K562 (cell line): ENCODE results near the gene PIK3R1. TPM values are rescaled to one million over a fixed set of nuclear protein-coding genes. Genes with fewer than 3 reads are reported as not detected.

Experiments
- CHD4 ChIP-seq: fragments of 200-600 bp; sonication (generic); IDR thresholded peaks from 3 replicates; pipeline ENCODE4 v1.6.1; 2012; ENCODE audit warnings: low read depth, mild to moderate bottlenecking, mixed read lengths, low read length, inconsistent platforms; ENCODE audit not compliant: insufficient read depth, insufficient replicate concordance, poor library complexity, severe bottlenecking
- CUX1 ChIP-seq: fragments of 200-800 bp; sonication (Bioruptor generic); IDR thresholded peaks from 2 replicates; pipeline ENCODE4 v1.6.1; 2016; ENCODE audit warnings: missing genetic modification characterization, missing compliant biosample characterization
- JUND ChIP-seq, 2 experiments: IDR thresholded peaks; 2 replicates in 1 of 2; 3 replicates in 1 of 2; pipeline ENCODE4 v1.6.1; 2011; ENCODE audit warnings: borderline replicate concordance in 2 of 2, low read depth in 2 of 2, low read length in 2 of 2, improper control_type of control experiment in 1 of 2, missing biosample characterization in 1 of 2, missing genetic modification characterization in 1 of 2, missing genetic modification reagents in 1 of 2
- KLF13 ChIP-seq: fragments of 450-650 bp; IDR thresholded peaks from 2 replicates; pipeline ENCODE4 v1.6.1; 2016; ENCODE audit warnings: missing genetic modification characterization, low read depth, mild to moderate bottlenecking, missing compliant biosample characterization, moderate library complexity, borderline replicate concordance
- L3MBTL2 ChIP-seq: fragments of 450-650 bp; IDR thresholded peaks from 2 replicates; pipeline ENCODE4 v1.6.1; 2016; ENCODE audit warnings: mild to moderate bottlenecking, moderate library complexity
- NKRF ChIP-seq: fragments of 450-650 bp; IDR thresholded peaks from 2 replicates; pipeline ENCODE4 v1.6.1; 2016; ENCODE audit warnings: borderline replicate concordance
- SNIP1 ChIP-seq: fragments of 450-650 bp; IDR thresholded peaks from 2 replicates; pipeline ENCODE4 v1.7.1; 2017; ENCODE audit warnings: low read depth, mild to moderate bottlenecking
- SRSF3 ChIP-seq: fragments of 200-400 bp; formaldehyde crosslinking; IDR thresholded peaks from 2 replicates; pipeline ENCODE4 v1.6.1; 2016; ENCODE audit warnings: mild to moderate bottlenecking, low read length, moderate library complexity; ENCODE audit not compliant: insufficient read depth
- THAP12 ChIP-seq: fragments of 250-450 bp; sonication (Bioruptor Pico); IDR thresholded peaks from 2 replicates; pipeline ENCODE4 v1.9.0; 2021; ENCODE audit warnings: mild to moderate bottlenecking, inconsistent platforms
- ZKSCAN8 ChIP-seq: fragments of 200-800 bp; sonication (Bioruptor generic); IDR thresholded peaks from 2 replicates; pipeline ENCODE4 v1.6.1; 2016; ENCODE audit warnings: missing genetic modification characterization, missing compliant biosample characterization
- polyA plus RNA-seq, 8 experiments: library from polyadenylated mRNA; depleted of rRNA in 4 of 8; stranded (reverse) in 5 of 8; unstranded in 3 of 8; fragments of >200 nt; fragmentation: Nextera tagmentation in 2 of 8; fragmentation: Illumina TruSeq in 1 of 8; extraction: Ambion mirVana in 2 of 8; extraction: Trizol in 1 of 8; gene quantifications; 2 replicates each; pipeline versions ENCODE4 v1.2.1 to v1.2.3, GENCODE V29; 2011 to 2014; ENCODE audit warnings: inconsistent platforms in 1 of 8, missing spikeins in 1 of 8
- total RNA-seq, 7 experiments: library from RNA; depleted of rRNA in 6 of 7; stranded (reverse); fragments of >200 nt in 6 of 7; fragmentation: Illumina TruSeq in 2 of 7; extraction: Trizol in 2 of 7; gene quantifications; 2 replicates each; pipeline versions ENCODE4 v1.2.1 to v1.2.3, GENCODE V29; 2011 to 2021; ENCODE audit warnings: low replicate concordance in 1 of 7
- TF ChIP-seq, protein P1 (sequence below), 2 experiments: IDR thresholded peaks; 2 replicates each; pipeline ENCODE4 v1.6.1; 2012; ENCODE audit warnings: improper control_type of control experiment in 2 of 2, low read depth in 2 of 2, low read length in 2 of 2, borderline replicate concordance in 1 of 2

PIK3R1 gene
- total and polyA plus RNA-seq, 9 of the 15 experiments (the other 6 are each of a cell fraction or from before 2014, with no cell fraction given) = 1.1 to 9.7 (median 4.8) TPM

GRCh38 chr5:68215208-68215897, at the start of gene PIK3R1 (continued):
- TF ChIP-seq, protein P1, sequence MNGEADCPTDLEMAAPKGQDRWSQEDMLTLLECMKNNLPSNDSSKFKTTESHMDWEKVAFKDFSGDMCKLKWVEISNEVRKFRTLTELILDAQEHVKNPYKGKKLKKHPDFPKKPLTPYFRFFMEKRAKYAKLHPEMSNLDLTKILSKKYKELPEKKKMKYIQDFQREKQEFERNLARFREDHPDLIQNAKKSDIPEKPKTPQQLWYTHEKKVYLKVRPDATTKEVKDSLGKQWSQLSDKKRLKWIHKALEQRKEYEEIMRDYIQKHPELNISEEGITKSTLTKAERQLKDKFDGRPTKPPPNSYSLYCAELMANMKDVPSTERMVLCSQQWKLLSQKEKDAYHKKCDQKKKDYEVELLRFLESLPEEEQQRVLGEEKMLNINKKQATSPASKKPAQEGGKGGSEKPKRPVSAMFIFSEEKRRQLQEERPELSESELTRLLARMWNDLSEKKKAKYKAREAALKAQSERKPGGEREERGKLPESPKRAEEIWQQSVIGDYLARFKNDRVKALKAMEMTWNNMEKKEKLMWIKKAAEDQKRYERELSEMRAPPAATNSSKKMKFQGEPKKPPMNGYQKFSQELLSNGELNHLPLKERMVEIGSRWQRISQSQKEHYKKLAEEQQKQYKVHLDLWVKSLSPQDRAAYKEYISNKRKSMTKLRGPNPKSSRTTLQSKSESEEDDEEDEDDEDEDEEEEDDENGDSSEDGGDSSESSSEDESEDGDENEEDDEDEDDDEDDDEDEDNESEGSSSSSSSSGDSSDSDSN (IDR thresholded peaks at IDR 0.05; ENCODE audit: borderline replicate concordance in 1 of 2, low read depth in 2 of 2, low read length in 2 of 2) = peak; percentile 92
- TF ChIP-seq CUX1 (CRISPR knock-in tag) (no peak), CHD4 (peak; percentile 62), THAP12 (no peak), SRSF3 (no peak), NKRF (peak; percentile 46; the same call in 1 of the 2 replicates), KLF13 (tag) (0 out of 2 replicates have a peak, but pooled peaks have one; percentile 26), JUND (IDR thresholded peaks at IDR 0.05; ENCODE audit: borderline replicate concordance, low read depth, low read length) (0 out of 2 replicates have a peak, but pooled peaks have one; percentile 13), JUND (tag; IDR thresholded peaks at IDR 0.05; ENCODE audit: borderline replicate concordance, low read depth, low read length) (no peak; the same call in 2 of the 3 replicates), ZKSCAN8 (CRISPR knock-in tag) (no peak), L3MBTL2 (peak; percentile 58; the same call in 1 of the 2 replicates), SNIP1 (peak; percentile 55; the same call in 1 of the 2 replicates)
